ENCODE measurements around the gene EXOC2. TPM values are rescaled to one million over a fixed set of nuclear protein-coding genes. Genes with fewer than 3 reads are reported as not detected.
A peak's percentile ranks its signal among the peaks of the same experiment; 100 is the strongest.

EXOC2 gene
- total RNA-seq, 1 donor from 2014 or later: 31.3 TPM

GRCh38 chr6:515267-515666 lies 177.7 kb downstream of the EXOC2 start:
- H3K27me3 Mint-ChIP-seq (ENCODE audit: unreplicated experiment): peaks cover 2% of the 10 kb centered on the region
- TF ChIP-seq CTCF (IDR thresholded peaks at IDR 0.05; ENCODE audit: partially characterized antibody, unreplicated experiment): no peak
- DNase-seq: no peak
- peaks cover 11% of the 10 kb centered on the region for H3K9me3 Mint-ChIP-seq (ENCODE audit: unreplicated experiment)
- H3K4me1 Mint-ChIP-seq (ENCODE audit: low read depth, unreplicated experiment): peaks cover 20% of the 10 kb centered on the region
- H3K27ac Mint-ChIP-seq (ENCODE audit: unreplicated experiment): peak overlapping the region; percentile 46
- peaks cover 16% of the 10 kb centered on the region for H3K36me3 Mint-ChIP-seq (ENCODE audit: unreplicated experiment)
- no peak overlapping the region for H3K4me3 Mint-ChIP-seq (ENCODE audit: unreplicated experiment)

- peaks cover 16% of the 10 kb centered on the region for H3K36me3 Mint-ChIP-seq (ENCODE audit: unreplicated experiment)
- H3K4me3 Mint-ChIP-seq (ENCODE audit: unreplicated experiment): no peak overlapping the region
- H3K4me1 Mint-ChIP-seq (ENCODE audit: low read depth, unreplicated experiment): peaks cover 26% of the 10 kb centered on the region
- DNase-seq: peak; percentile 62
- H3K27ac Mint-ChIP-seq (ENCODE audit: unreplicated experiment): peak overlapping the region; percentile 78
- peaks cover 11% of the 10 kb centered on the region for H3K9me3 Mint-ChIP-seq (ENCODE audit: unreplicated experiment)
- peaks cover 2% of the 10 kb centered on the region for H3K27me3 Mint-ChIP-seq (ENCODE audit: unreplicated experiment)
- no peak for TF ChIP-seq CTCF (IDR thresholded peaks at IDR 0.05; ENCODE audit: partially characterized antibody, unreplicated experiment)
Observed at GRCh38 chr6:514396-514978, 178.5 kb downstream of the EXOC2 start.

GRCh38 chr6:513961-514360 lies 179.0 kb downstream of the EXOC2 start:
- peaks cover 11% of the 10 kb centered on the region for H3K9me3 Mint-ChIP-seq (ENCODE audit: unreplicated experiment)
- H3K4me3 Mint-ChIP-seq (ENCODE audit: unreplicated experiment): no peak overlapping the region
- H3K27ac Mint-ChIP-seq (ENCODE audit: unreplicated experiment): peak overlapping the region; percentile 78
- no peak for DNase-seq
- H3K27me3 Mint-ChIP-seq (ENCODE audit: unreplicated experiment): peaks cover 2% of the 10 kb centered on the region
- peaks cover 26% of the 10 kb centered on the region for H3K4me1 Mint-ChIP-seq (ENCODE audit: low read depth, unreplicated experiment)
- H3K36me3 Mint-ChIP-seq (ENCODE audit: unreplicated experiment): peaks cover 16% of the 10 kb centered on the region
- no peak for TF ChIP-seq CTCF (IDR thresholded peaks at IDR 0.05; ENCODE audit: partially characterized antibody, unreplicated experiment)

GRCh38 chr6:513058-513457 lies 179.9 kb downstream of the EXOC2 start:
- Mint-ChIP-seq H3K4me1 (ENCODE audit: low read depth, unreplicated experiment) (peaks cover 31% of the 10 kb centered on the region), H3K27me3 (ENCODE audit: unreplicated experiment) (peaks cover 2% of the 10 kb centered on the region), H3K9me3 (ENCODE audit: unreplicated experiment) (peaks cover 9% of the 10 kb centered on the region)

More at GRCh38 chr6:513058-513457, 179.9 kb downstream of the EXOC2 start:
- Mint-ChIP-seq H3K36me3 (ENCODE audit: unreplicated experiment) (peaks cover 7% of the 10 kb centered on the region), H3K4me3 (ENCODE audit: unreplicated experiment) (no peak overlapping the region), H3K27ac (ENCODE audit: unreplicated experiment) (peak overlapping the region; percentile 38)
- no peak for TF ChIP-seq CTCF (IDR thresholded peaks at IDR 0.05; ENCODE audit: partially characterized antibody, unreplicated experiment)
- DNase-seq: no peak
